Activated CD8-positive, alpha-beta memory T cell treated with anti-CD3 and anti-CD28 coated beads for 4 hours (primary cell): ENCODE measurements around the gene PDGFC.
"Not testable (repeated sequence)": the region's sequence is repeated elsewhere in the genome, so short reads cannot be mapped to it uniquely, and the experiment has no call there.

Source experiments
- DNase-seq, 2 donors: peaks; one replicate each; pipeline ENCODE4 v3.0.0-alpha.2; 2020; ENCODE audit warnings: low read depth in 2 of 2

PDGFC gene

GRCh38 chr4:156901871-156902270 is 69.7 kb downstream of the PDGFC start:
- no peak for DNase-seq

GRCh38 chr4:156898373-156899117 is 73.1 kb downstream of the PDGFC start:
- DNase-seq = no peak

GRCh38 chr4:156896527-156896926 is 75.1 kb downstream of the PDGFC start:
- DNase-seq = no peak

GRCh38 chr4:156894234-156894633 is 77.4 kb downstream of the PDGFC start:
- DNase-seq = no peak

- no peak for DNase-seq
Observed at GRCh38 chr4:156892805-156893204, 78.8 kb downstream of the PDGFC start.

GRCh38 chr4:156889616-156890594 is 81.7 kb downstream of the PDGFC start:
- DNase-seq = no peak

- no peak for DNase-seq
Observed at GRCh38 chr4:156888762-156889161, 82.8 kb downstream of the PDGFC start.

GRCh38 chr4:156886481-156886880 is 85.1 kb downstream of the PDGFC start:
- DNase-seq = no peak

- no peak for DNase-seq
Observed at GRCh38 chr4:156885374-156885773, 86.2 kb downstream of the PDGFC start.

GRCh38 chr4:156884183-156884582 is 87.4 kb downstream of the PDGFC start:
- no peak for DNase-seq

GRCh38 chr4:156875704-156876103 is 95.9 kb downstream of the PDGFC start:
- DNase-seq = no peak

- no peak for DNase-seq
Observed at GRCh38 chr4:156875055-156875454, 96.5 kb downstream of the PDGFC start.

GRCh38 chr4:156873799-156874198 is 97.8 kb downstream of the PDGFC start:
- DNase-seq = no peak

- no peak for DNase-seq
Observed at GRCh38 chr4:156870861-156871260, 100.7 kb downstream of the PDGFC start.

- DNase-seq = no peak
Observed at GRCh38 chr4:156870131-156870530, 101.5 kb downstream of the PDGFC start.

- not testable (repeated sequence) for DNase-seq
Observed at GRCh38 chr4:156866088-156866487, 105.5 kb downstream of the PDGFC start.

GRCh38 chr4:156865451-156865850 is 106.1 kb downstream of the PDGFC start:
- no peak for DNase-seq

- no peak for DNase-seq
Observed at GRCh38 chr4:156858071-156858470, 113.5 kb downstream of the PDGFC start.

GRCh38 chr4:156838761-156839160 is 132.8 kb downstream of the PDGFC start:
- DNase-seq = no peak

GRCh38 chr4:156837625-156838345 is 133.8 kb downstream of the PDGFC start:
- no peak for DNase-seq

GRCh38 chr4:156832886-156833285 is 138.7 kb downstream of the PDGFC start:
- no peak for DNase-seq

GRCh38 chr4:156830351-156830750 is 141.2 kb downstream of the PDGFC start:
- DNase-seq = no peak
